ENCODE measurements around the gene NBPF11.
"Not testable (repeated sequence)": the region's sequence is repeated elsewhere in the genome, so short reads cannot be mapped to it uniquely, and the experiment has no call there.

DNA sequence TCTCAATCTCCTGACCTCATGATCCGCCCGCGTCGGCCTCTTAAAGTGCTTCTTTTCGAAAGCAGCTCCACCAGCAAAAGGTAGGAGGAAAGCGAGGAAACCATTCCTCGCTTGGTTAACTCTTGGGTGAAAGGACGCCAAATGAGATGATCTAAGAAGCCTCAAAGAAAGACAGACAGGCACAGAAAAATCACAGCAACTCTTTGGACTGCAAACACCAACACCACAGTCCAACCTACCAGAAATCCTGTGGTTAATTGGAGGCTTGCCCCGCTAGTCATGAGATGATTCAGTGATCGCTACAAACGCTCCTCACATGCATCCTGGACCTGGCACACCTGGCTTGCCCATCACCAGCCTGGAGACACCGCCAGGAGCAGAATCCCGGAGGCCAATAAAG lies 1.1 kb downstream of the NBPF11 start:
- not testable (repeated sequence) for TF ChIP-seq SUZ12 (IDR thresholded peaks at IDR 0.05); FOXM1 (IDR thresholded peaks at IDR 0.05; ENCODE audit: borderline replicate concordance); HDGF (IDR thresholded peaks at IDR 0.05; ENCODE audit: borderline replicate concordance); ELF4 (IDR thresholded peaks at IDR 0.05); ARNT (IDR thresholded peaks at IDR 0.05)

Data from HEK293T (cell line).